Erythroblast (primary cell): ENCODE data around the gene GRIK2.

Experiments used
- GATA1 ChIP-seq: IDR thresholded peaks from 2 replicates; pipeline ENCODE4 v1.6.1; 2011; ENCODE audit warnings: low read depth, mild to moderate bottlenecking, control low read depth, low read length, moderate library complexity
- POLR2A ChIP-seq: IDR thresholded peaks from 2 replicates; pipeline ENCODE4 v1.6.1; 2011; ENCODE audit warnings: mild to moderate bottlenecking, low read length

- TF ChIP-seq POLR2A, result no peak
- TF ChIP-seq GATA1, result no peak
Measured at GRCh38 chr6:101633081-101633480, 239.6 kb downstream of the GRIK2 start.
